ENCODE measurements around the gene NMNAT2. TPM values are rescaled to one million over a fixed set of nuclear protein-coding genes. Genes with fewer than 3 reads are reported as not detected.

Gene NMNAT2
- total RNA-seq, 1 experiment from 2014 or later = 1.3 TPM

DNA sequence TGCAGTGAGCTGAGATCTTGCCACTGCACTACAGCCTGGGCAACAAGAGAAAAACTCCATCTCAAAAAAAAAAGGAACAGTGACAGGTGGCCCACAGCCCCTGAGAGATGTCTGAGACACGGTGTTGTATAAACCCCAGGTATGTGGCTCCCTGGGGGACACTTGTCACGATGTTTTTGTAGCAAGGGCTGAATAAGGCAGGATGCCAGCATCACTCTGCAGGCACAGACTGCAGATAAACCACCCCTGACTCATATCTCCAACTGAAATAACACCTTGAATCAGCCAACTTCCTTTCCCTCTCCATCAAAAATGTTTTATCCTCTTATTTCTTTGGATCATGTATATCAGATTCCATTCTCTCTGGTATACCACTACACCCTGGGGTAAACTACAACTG, 52.5 kb downstream of the NMNAT2 start:
- DNase-seq (ENCODE audit: low read depth) = peak; percentile 85

DNA sequence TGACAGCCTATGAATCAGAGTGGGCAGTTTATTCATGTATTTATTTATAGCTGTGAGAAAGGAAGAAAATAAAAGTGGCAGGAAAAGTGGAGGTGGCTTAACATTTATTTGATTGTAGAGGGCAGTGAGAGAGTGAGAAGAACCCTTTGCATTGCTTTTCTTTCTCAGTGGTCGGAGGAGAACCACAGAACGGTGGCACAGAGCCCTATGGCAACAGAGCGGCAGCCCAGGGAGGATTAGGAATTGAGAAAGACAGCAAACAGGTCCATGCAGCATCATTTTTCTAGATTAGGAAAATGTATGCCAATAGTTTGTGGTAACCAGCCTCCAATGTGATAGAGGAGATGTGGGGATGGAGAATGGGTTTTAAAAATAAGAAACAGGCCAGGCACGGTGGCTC, 53.1 kb downstream of the NMNAT2 start:
- peak; percentile 55 for DNase-seq (ENCODE audit: low read depth)

DNA sequence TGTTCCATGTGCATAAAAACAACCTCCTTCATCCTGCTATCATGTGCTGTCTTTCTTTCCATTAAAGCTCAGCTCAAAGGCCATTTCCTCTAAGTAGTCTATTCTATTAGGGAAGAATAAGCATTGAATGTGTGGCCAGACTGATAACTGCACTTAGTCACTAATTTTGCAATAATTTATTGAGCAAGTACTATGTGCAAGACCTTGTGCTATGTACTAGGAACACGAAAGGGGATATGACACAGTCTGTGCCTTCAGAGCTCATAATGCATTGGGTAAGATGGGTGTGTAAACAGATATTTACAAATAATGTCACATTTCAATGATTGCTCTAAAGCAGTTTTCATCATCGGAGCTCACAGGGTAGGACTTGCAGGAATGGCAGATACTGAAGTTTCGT, 54.2 kb downstream of the NMNAT2 start:
- peak; percentile 54 for DNase-seq (ENCODE audit: low read depth)

DNA sequence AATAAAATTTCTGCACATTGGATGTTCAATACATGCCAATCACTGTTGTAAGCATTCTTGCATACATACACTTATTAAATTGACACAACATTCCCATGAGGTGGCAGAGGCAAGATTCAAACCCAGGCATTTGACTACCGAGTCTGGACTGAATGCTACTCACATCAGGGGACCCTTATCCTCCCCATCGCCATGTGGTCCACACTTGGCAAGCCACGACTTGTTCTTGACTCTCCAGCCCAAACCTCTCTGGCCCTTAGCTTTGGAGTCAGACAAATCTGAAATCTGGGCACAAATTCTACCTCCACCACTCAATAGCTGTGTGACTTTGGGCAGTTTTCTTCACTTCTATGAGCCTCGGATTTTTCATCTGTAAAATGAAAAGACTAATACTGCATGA, 57.1 kb downstream of the NMNAT2 start:
- no peak for DNase-seq (ENCODE audit: low read depth)

DNA sequence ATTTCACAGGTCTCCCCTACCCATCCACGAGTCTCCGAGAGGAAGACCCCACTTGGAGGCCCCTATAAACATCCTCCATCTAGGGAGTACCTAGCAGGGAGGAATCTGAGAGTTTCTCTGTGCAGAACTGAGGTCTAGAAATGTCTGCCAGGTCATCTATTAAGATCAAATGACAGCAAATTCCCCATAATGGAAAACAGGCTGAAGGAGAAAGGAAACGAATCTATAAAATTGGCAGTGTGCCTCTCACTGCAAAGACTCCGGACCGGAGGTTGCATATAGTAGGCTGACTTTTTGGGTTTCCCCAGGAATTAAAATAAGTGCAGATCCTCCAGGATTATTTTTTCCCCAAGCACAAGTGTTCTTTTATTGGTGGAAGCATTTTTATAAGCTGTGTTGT, 57.7 kb downstream of the NMNAT2 start:
- DNase-seq (ENCODE audit: low read depth) = no peak

DNA sequence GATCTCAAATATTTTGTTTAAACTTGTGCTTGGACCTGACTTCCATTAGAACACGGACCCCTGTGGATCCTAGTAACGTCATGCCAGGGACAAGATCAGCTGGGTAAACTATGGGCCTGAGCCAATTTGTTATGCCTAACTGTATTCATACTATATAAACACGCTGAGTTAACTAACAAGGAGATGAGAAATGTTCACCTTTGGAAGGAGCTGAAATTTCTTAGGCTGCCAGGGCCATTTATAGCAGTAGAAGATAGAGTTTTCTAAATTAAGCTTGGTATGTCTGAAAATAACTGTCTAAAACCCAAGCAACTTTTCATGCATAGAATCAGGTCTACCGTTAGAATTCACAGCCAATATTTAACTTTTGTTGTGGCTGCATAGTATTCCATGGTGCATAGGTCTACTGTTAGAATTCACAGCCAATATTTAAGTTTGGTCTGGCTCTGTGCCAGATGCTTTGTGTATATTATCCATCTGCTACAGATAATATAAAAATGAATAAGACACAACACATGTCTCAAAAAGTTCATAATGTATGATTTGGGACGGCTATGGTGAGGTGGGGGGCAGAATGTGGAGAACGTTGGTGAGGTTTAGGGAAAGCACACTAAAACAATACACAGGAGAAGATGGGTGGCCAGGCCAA, 61.5 kb downstream of the NMNAT2 start:
- no peak for DNase-seq (ENCODE audit: low read depth)

DNA sequence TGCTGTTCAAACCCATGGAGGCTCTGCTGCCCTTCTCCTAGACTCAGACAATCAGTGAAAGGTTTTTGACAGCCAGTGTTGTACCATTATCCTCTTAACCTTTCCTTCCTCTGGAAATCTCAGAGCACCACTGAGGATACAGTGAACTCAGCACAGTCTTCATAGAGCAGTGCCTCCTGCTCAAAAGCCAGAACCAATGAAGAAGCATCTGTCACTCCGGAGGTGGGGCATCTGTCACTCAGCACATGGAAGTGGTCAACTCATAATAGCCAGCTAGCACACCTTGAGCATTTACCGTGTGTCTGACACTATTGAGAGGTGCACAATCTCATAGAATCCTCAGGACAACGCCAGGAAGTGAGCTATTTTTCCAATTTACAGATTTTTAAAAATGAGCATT, 62.4 kb downstream of the NMNAT2 start:
- DNase-seq (ENCODE audit: low read depth) = no peak

DNA sequence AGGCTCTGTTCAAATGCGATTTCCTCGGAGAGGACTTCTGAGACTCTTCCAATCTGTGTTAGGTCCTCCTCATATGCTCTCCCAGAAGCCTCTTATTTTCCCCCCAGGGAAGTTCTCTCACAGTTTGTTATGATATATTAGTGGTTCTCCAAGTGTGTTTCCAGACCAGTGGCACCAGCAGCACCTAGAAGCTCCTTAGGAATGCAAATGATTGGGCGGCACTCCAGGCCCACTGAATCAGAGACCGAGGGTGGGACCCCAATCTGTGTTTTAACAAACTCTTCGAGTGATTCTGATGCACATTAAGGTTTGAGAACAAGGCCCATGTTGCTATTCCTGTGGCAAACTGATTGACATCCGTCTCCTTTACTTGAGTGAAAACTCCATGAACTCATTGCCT, 63.0 kb downstream of the NMNAT2 start:
- DNase-seq (ENCODE audit: low read depth) = no peak

DNA sequence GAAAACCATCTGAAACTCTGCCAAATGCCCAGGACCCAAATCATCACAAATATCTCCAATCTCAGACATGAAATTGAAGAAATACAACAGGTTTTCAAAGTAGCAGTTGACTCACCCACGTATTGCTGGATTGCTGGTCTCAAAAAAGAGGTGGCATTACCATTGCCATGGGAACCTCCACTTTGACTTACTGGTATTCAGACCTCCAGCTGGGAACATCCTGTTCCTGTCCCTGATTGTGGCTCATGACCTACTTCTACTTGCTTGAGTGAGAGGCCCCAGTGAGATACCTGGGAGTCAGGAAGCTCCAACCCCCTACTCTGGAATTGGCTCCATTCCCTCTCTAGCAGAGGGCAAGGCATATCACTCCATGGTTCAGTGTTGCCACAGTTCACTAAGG, 64.6 kb downstream of the NMNAT2 start:
- DNase-seq (ENCODE audit: low read depth) = peak; percentile 70

DNA sequence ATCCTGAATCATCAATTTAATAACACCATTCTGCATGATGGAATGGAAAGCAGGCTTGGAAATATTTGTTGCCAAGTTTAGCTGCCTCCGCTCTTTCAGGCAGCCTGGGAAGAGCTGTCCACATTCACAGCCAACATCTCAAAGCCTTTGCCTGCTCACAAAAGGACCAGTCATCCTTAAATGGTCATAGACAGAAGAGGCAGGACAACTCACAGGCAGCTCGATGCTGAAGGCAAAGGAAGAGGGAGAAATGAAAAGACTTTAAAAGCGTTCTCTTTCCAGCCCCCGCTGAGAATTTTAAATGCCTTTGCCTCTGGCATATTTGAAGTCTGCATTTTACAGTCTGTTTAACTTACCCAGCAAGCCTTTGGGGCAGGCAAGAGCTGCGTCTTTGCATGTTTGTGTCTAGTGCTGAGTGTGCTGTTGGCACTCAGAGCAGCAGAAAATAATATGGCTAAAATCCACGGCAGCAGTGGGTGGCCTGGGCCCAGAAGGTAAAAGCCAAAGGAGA, 68.9 kb downstream of the NMNAT2 start:
- DNase-seq (ENCODE audit: low read depth) = peak; percentile 53

DNA sequence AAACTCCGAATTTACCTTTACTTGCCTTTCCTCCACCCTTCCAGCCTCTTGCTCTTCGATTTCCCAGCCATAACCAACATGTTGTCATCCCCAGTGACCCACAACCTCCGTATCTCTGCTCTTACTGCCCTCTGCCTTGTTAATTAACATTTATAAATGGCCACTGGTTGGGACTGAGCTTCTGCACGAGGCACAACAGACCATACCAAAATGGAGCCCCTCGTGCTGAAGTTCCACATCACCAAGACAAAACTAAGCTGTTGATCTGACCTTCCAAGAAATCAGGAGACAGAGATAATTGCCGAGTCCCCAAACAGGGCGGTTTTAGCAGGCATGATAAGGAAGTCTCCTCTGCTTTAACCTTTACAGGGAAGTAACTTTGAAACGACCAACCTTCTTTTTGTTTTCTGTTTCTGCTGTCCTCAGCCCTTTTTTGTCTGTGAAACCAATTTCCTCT, 71.9 kb downstream of the NMNAT2 start:
- no peak for DNase-seq (ENCODE audit: low read depth)

DNA sequence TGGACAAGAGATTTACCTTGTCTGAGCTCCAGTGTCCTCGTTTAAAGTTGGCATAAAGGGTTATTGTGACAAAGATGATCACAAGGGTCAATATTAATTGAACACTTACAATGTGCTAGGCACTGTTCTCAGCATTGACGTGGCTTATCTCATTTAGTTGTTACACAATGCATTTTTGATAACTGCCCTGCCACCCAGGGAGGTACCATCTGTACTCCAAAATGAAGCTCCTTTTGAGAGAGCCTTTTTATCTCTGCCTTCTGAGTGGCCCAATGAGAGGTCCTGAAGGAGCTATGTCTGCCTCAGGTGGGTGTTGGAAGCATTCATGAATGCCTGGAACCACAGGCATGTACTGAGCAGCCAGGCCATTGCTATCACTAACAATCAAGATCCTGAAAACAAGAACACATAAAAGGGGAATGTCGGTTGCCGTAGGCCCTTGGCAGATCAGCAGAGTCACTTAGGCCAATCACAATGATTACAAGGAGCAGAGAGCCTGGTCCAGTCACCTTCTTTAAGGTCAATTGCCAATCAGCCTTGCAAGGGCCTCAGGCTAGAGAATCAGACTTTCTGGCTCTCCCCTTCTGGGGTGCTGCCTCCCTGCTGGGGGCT, 78.5 kb downstream of the NMNAT2 start:
- DNase-seq (ENCODE audit: low read depth) = no peak

DNA sequence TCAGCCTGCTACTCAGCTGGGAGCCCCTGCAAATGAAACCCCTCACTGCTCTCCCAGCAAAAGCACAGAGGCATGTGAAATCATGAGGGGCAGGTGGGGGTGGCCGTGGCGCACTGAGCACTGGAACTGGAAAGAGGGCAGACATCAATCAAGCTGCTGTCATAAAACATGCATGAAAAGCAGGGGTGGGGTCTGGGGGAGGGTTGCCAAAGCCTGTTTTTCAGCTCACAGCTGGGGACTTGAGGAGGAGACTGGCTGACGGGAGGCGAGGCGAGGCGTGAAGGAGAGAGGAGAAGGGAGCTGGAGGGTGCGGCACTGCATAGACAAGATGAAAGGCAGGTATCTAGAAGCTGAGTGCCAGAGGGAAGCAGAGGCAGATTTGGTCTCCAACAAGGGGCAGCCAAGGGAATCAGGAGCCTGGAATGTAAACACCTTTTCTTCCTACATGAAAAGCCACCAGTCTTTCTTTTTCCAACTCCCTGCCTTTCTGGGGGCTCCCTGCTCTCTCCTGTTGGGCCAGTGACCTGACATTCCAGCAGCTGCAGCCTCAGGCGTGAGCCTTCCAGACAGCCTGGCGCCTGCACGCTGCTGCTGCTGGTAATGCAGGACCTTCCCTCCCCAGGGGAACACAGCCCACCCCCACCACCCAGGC, 87.0 kb downstream of the NMNAT2 start:
- DNase-seq (ENCODE audit: low read depth) = no peak

DNA sequence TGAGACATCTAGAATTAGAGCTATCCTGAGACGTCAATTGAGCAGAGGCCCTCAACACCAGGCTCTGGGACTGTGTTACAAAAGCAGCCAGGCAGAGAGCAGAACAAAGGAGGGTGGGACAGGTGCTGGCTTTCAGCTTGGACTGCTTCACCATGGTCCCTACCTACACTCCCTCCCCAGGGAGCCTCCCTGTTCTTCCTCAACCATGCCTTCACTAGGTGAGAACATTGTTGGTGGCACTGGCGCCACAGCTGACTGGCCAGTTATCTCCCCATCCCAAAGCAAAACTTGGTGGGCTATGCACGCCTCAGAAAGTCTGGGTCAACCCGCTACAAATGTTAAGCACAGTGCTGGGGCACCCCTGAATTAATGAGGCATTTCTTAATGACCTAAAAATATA, 87.8 kb downstream of the NMNAT2 start:
- DNase-seq (ENCODE audit: low read depth) = no peak

DNA sequence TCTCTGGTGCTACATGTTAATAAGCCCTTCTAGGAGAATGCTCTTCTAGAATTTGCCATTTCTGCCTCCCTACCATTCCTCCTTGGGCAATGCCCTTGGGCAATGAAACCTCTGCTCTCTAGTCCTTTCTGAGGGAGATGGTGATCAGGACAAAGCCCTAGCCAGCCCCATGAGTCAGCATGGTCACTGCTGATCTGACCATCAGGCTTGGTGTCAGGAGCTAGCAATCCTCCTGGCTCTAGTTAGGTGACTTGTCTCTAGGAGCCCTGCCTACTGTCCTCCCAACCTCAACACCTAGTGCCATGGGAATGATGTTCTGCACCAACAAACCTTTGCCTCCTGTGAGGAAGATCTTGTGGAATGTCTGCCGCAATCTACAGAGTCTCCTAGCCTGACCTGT, 89.8 kb downstream of the NMNAT2 start:
- no peak for DNase-seq (ENCODE audit: low read depth)

DNA sequence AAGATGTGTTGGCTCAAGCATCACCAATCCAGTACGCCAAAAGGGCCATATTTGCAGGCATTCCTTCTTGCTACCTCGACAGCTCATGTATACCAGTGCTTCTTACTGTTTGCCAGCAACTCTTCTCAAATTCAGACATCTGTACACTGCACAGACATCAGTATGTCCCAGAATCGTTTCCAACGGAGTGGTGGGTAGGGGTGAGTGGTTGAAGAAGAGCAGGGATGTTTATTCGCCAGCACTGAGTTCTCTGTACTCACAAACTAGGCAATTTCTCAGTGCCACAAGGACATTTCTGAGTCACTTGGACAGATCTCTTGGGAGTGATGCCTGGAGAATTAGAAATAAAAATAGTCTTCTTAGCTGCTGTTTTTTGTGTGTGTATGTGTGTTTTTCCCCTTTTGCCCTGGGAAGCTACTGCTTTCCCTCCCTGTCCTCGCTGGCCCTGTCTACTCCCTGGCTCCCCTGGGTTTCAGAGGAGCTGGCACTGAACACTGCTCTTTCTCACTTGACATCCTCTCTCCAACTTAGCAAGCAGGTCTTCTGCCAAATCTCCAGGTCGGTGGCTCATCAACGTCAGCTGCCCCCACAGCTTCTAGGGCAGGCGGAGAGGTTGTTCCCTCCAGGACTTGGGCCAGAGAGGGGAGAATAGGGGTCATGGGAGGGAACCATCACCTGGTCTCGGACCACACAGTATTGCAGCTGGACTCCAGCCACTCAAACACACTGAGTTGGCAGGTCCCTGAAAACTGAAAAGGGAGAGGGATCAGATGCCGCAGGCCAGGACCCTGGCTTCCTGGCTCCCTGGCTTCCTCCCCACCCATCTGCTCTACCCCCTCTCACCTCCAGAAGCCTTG, 90.5 kb downstream of the NMNAT2 start:
- DNase-seq (ENCODE audit: low read depth) = no peak

DNA sequence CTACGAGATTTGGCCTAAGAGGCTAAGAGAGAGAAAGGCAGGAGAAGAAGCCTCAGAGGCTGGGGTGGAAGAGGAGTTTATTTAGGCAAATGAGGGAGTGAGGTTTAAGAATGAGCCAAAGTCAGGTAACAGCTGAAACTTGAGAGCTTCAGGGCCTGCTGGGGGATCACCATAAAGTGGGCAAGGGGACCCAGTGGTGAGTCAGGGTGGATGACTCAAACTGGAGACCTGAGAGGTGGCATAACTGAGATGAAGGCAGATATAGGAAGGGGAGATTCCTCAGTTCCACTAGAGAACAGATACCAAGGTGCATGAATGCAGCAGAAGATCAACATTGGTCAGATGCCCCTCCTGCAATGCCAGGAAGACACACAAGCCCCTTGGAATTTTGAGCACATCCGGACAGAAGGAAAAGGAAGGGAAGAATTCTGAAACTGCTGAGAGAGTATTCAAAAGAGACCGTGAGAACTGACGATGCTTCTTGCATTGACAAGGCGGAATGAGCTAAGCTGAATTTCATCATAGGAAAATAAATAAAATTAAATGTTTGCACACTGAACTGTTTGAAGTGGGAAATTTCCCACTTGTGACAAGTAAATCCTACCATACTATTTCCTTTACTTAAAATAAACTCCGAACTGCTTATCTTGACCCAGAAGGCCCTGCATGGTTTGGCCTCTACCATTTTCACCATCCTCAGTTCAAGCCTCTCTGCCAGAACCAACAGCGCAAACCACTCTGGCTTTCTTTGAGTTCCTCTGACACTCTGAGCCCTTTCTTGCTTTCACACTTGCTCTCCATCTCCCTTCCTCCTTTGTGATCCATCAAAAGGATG, 94.1 kb downstream of the NMNAT2 start:
- DNase-seq (ENCODE audit: low read depth) = no peak

DNA sequence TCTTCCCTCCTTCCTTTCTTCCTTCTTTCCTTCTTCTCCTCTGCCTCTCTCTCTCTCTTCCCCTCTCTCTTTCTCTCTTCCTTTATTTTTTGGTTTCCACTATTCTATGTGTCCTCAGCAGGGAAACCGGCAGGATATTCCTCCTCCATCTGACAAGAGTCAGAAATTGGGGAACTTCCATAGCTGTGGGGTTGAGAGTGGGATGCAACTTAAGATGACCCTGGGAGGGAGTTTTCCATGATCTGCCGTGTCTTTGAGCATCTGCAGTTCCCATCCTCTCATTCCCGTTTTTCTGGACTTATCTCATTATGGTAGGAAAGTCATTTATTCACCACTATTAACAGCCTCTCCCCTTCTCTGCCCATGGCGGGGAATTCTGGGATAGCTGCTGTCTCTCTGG, 98.6 kb downstream of the NMNAT2 start:
- no peak for DNase-seq (ENCODE audit: low read depth)

DNA sequence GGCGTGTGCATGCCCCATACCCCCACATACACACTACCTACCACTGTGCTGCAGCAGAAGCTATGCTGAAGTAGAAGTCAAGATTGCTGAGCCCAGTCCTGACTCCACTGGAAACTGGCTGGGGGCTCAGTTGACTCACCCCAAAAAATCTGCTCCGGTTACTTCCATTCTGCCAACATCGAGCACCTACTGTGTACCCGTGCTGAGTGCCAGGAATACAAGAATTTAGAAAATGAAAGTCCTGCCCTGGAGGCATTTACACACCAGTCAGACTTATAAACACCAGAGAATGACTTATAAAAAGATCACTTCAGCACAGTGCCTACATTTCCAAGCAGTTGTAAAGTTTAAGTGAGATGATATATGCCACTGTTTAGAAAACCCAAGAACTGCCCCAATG, 99.1 kb downstream of the NMNAT2 start:
- no peak for DNase-seq (ENCODE audit: low read depth)

DNA sequence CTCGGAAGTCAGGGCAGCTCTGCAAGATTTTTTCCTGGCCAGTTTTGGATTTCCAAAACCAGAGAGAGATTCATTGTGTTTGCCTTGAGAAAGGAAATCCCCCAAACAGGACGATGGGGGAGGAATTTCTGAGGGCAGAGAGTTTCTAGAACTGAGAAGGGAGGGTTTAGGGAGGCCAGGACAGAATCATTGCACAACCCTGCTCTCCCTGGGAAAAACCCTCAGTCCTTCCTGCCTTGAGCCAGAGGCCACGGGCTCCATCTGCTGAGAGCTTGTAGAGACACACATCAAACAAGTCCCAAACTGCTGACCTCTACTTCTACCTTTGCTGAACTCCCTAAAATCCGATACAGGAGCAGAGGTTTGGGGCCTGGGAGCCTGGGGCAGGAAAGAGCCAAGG, 99.7 kb downstream of the NMNAT2 start:
- DNase-seq (ENCODE audit: low read depth) = peak; percentile 83

All from LHCN-M2 (cell line).